DLD1 (cell line): ENCODE data around the gene FAM180B.
"Not testable (repeated sequence)": the region's sequence is repeated elsewhere in the genome, so short reads cannot be mapped to it uniquely, and the experiment has no call there.

Experiments used
- in situ Hi-C: cut with HindIII; loops from 2 replicates; pipeline ENCODE4 v1.10.0; 2017; ENCODE audit warnings: low sequenced_read_pairs

FAM180B gene

GRCh38 chr11:47586098-47586855 lies at the start of gene FAM180B:
Gene FAM180B, plus strand, starts transcription at chr11:47586678. Its CDS starts 91 bp downstream, at chr11:47586769.
- in situ Hi-C loops, result no loop called here

GRCh38 chr11:47536915-47537314 lies 49.6 kb upstream of the FAM180B start:
- in situ Hi-C loops, result no loop called here

- in situ Hi-C loops, result no loop called here
These were observed 47.5 kb upstream of the FAM180B start for GRCh38 chr11:47538741-47539565.

- in situ Hi-C loops, result no loop called here
These were observed 46.8 kb upstream of the FAM180B start for GRCh38 chr11:47539681-47540039.

GRCh38 chr11:47541070-47541469 lies 45.4 kb upstream of the FAM180B start:
- in situ Hi-C loops, result no loop called here

GRCh38 chr11:47545298-47545697 lies 41.2 kb upstream of the FAM180B start:
- in situ Hi-C loops, result no loop called here

GRCh38 chr11:47546274-47546673 lies 40.2 kb upstream of the FAM180B start:
- in situ Hi-C loops, result not testable (repeated sequence)

- in situ Hi-C loops, result no loop called here
These were observed 36.0 kb upstream of the FAM180B start for GRCh38 chr11:47550288-47551047.

GRCh38 chr11:47551086-47551485 lies 35.4 kb upstream of the FAM180B start:
- in situ Hi-C loops, result no loop called here

- in situ Hi-C loops, result no loop called here
These were observed 34.4 kb upstream of the FAM180B start for GRCh38 chr11:47552056-47552565.

- in situ Hi-C loops, result no loop called here
These were observed 33.7 kb upstream of the FAM180B start, which contains the start of gene CELF1 for GRCh38 chr11:47552566-47553405. Gene CELF1, minus strand, starts transcription at chr11:47553132. Its CDS starts 53,609 bp downstream, at chr11:47499523.

GRCh38 chr11:47553406-47553743 lies 33.1 kb upstream of the FAM180B start:
- in situ Hi-C loops, result no loop called here

- in situ Hi-C loops, result not testable (repeated sequence)
These were observed 29.5 kb upstream of the FAM180B start for GRCh38 chr11:47557004-47557403.

- in situ Hi-C loops, result no loop called here
These were observed 27.8 kb upstream of the FAM180B start for GRCh38 chr11:47558695-47559094.

- in situ Hi-C loops, result no loop called here
These were observed 26.1 kb upstream of the FAM180B start for GRCh38 chr11:47560426-47560825.

GRCh38 chr11:47562393-47562792 lies 24.1 kb upstream of the FAM180B start:
- in situ Hi-C loops, result not testable (repeated sequence)

- in situ Hi-C loops, result not testable (repeated sequence)
These were observed 22.1 kb upstream of the FAM180B start for GRCh38 chr11:47564366-47564765.

GRCh38 chr11:47564933-47565339 lies 21.5 kb upstream of the FAM180B start:
- in situ Hi-C loops, result no loop called here

- in situ Hi-C loops, result no loop called here
These were observed 20.9 kb upstream of the FAM180B start, which contains the start of gene PTPMT1 for GRCh38 chr11:47565340-47566148. Gene PTPMT1, plus strand, starts transcription at chr11:47565599. Its CDS starts 24 bp downstream, at chr11:47565623.
